Right lobe of liver (tissue), 6 donors: ENCODE results near the gene HDAC1. TPM values are rescaled to one million over a fixed set of nuclear protein-coding genes. Genes with fewer than 3 reads are reported as not detected.

Source experiments
- ATAC-seq, 4 donors: fragments of 200-7000 bp; cut with Tn5 transposase; one replicate each; pipeline ENCODE4 v1.9.1; 2020; ENCODE audit warnings: mild to moderate bottlenecking in 4 of 4, moderate library complexity in 4 of 4
- DNase-seq, 3 donors: peaks; one replicate each; pipeline ENCODE4 v3.0.0-alpha.2; 2020
- H3K27ac ChIP-seq, 3 donors: fragments of 200-600 bp; one replicate each; pipeline ENCODE4 v1.8.0; 2022
- H3K27me3 ChIP-seq, 2 donors: fragments of 200-600 bp; one replicate each; pipeline ENCODE4 v1.8.0; 2022
- H3K36me3 ChIP-seq, 4 donors: fragments of 200-600 bp; sonication (generic) in 1 of 4; one replicate each; pipeline versions ENCODE4 v1.5.1 to v1.8.0; 2017 to 2022; ENCODE audit warnings: control low read depth in 1 of 4
- H3K4me1 ChIP-seq, 4 donors: fragments of 200-600 bp; sonication (generic) in 1 of 4; one replicate each; pipeline versions ENCODE4 v1.5.1 to v1.8.0; 2017 to 2022; ENCODE audit warnings: control low read depth in 1 of 4
- H3K4me3 ChIP-seq, 3 donors: fragments of 200-600 bp; one replicate each; pipeline ENCODE4 v1.8.0; 2022
- H3K9me3 ChIP-seq, 4 donors: fragments of 200-600 bp; sonication (generic) in 1 of 4; one replicate each; pipeline versions ENCODE4 v1.5.1 to v1.8.0; 2017 to 2022; ENCODE audit warnings: control low read depth in 1 of 4
- CTCF ChIP-seq, 4 donors: fragments of 200-600 bp in 3 of 4; fragments of 450-650 bp in 1 of 4; IDR thresholded peaks; one replicate each; pipeline versions ENCODE4 v1.5.1 to v1.8.0; 2016 to 2022; ENCODE audit warnings: antibody characterized with exemption in 4 of 4, mild to moderate bottlenecking in 2 of 4
- POLR2A ChIP-seq: fragments of 450-650 bp; IDR thresholded peaks from one replicate; pipeline ENCODE4 v1.6.1; 2017; ENCODE audit warnings: antibody characterized with exemption, mild to moderate bottlenecking
- WGBS: methylation state at CpG from one replicate; pipeline ENCODE4 v1.1.6; 2018; ENCODE audit warnings: low coverage, low lambda C conversion rate; ENCODE audit not compliant: insufficient coverage; ENCODE audit errors: missing lambda C conversion rate; 5-methylcytosine and 5-hydroxymethylcytosine counted together
- intact Hi-C, 2 donors: fragments of 100-400 bp; cut with DNase I; formaldehyde crosslinking; loops; one replicate each; pipeline versions ENCODE4 v1.11.2 to v1.14.1; 2022
- small RNA-seq, 2 experiments: library from RNA; depleted of rRNA; stranded (forward); fragments of <200 nt; gene quantifications; one replicate each; pipeline ENCODE3, GENCODE V24; 2016
- total RNA-seq, 6 experiments: library from RNA; depleted of rRNA in 2 of 6; stranded (reverse); fragments of >200 nt in 2 of 6; fragmentation: NEBNext Ultra II Directional in 3 of 6; extraction: Animal tissue kit (Norgen Biotek cat#: 25700) in 3 of 6; gene quantifications; one replicate each; pipeline versions ENCODE4 v1.1.0 to v1.2.4, GENCODE V29; 2016 to 2023
- donor health status: DM: no; HTN: yes; CAD: no.
- donor health status: DM: no; HTN: no; CAD: no.
- donor health status: DM: no; HTN: no; CAD: no.
- donor health status: DM: no; HTN: yes; CAD: no.
- donor health status: DM: no; HTN: yes; CAD: no.

Gene HDAC1
- total RNA-seq, 6 experiments from 2014 or later, result 24.0 to 40.6 (median 32.4) TPM

DNA sequence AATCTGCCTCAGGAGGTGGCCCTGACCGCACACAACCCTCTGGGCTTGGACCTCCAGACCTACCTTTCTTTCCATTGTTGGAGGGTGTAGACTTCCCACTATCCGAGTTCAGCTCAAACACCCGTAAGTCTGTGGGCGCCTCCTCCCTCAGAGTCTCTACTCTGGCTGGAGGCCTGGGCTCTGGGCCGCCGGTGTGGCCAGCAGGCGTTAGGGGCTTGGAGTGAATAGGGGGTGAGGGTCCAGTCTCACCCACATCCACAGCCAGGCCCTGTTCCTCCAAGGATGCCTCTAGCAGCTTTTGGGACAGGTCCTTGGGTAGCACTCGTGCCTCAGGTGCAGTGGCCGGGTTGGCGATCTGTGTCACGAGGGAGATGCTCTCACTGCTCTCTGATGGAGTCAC, 84.3 kb downstream of the HDAC1 start:
- WGBS, result 80% methylated on average over 2 of the region's 11 CpGs
- Histone ChIP-seq H3K9me3 (no peaks in the 10 kb centered on the region), H3K4me3 (no peak overlapping the region), H3K27ac (no peak overlapping the region), H3K36me3 (peaks cover 14 to 98% (median 49%) of the 10 kb centered on the region in 4 donors), H3K27me3 (no peaks in the 10 kb centered on the region), H3K4me1 (no peaks in the 10 kb centered on the region)
- ATAC-seq (peak in 1 of 4 donors; percentile 14), DNase-seq (no peak)
- intact Hi-C loops, result no loop called here
- TF ChIP-seq POLR2A, result no peak
- TF ChIP-seq CTCF (IDR thresholded peaks at IDR 0.05), result no peak

- ATAC-seq, result no peak
- intact Hi-C loops, result no loop called here
- WGBS, result 94% methylated on average over 7 of the region's 12 CpGs
- H3K4me3 ChIP-seq, result no peak overlapping the region
- TF ChIP-seq CTCF (IDR thresholded peaks at IDR 0.05), result no peak
- H3K9me3 ChIP-seq, result no peaks in the 10 kb centered on the region
- peaks cover 18 to 100% (median 58%) of the 10 kb centered on the region in 4 donors for H3K36me3 ChIP-seq
- H3K27ac ChIP-seq, result no peak overlapping the region
- no peaks in the 10 kb centered on the region for H3K4me1 ChIP-seq
- no peak for DNase-seq
- H3K27me3 ChIP-seq, result no peaks in the 10 kb centered on the region
These were observed 85.8 kb downstream of the HDAC1 start for GRCh38 chr1:32377541-32378220.

DNA sequence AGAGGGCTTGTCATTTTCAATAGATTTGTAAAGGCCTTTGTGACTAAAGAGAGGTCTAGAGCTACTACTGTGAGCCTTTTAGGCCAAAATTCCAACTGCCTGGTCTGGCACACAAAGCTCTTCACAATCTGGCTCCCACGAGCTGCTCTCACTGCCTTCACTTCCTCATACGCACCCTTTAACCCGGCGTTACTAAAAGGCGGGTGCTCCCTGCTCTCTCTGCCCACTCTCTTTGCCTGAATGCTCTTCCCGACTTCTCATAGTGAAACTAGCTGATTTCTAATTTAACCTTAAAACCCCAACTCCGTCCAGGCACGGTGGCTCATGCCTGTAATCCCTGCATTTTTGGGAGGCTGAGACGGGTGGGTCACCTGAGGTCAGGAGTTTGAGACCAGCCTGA, 88.2 kb downstream of the HDAC1 start:
- H3K27ac ChIP-seq, result no peak overlapping the region
- peak in 1 of 4 donors; percentile 49 for ATAC-seq
- no peaks in the 10 kb centered on the region for H3K27me3 ChIP-seq
- no peak overlapping the region for H3K4me3 ChIP-seq
- no peak for DNase-seq
- no peaks in the 10 kb centered on the region for H3K4me1 ChIP-seq
- TF ChIP-seq POLR2A (no peak), CTCF (IDR thresholded peaks at IDR 0.05) (no peak)
- WGBS, result 92% methylated on average over 5 of the region's 9 CpGs
- peaks cover 22 to 100% (median 64%) of the 10 kb centered on the region in 4 donors for H3K36me3 ChIP-seq
- H3K9me3 ChIP-seq, result no peaks in the 10 kb centered on the region
- intact Hi-C loops, result no loop called here

Small RNA genes lying within 50 kb of the gene (small RNA-seq; reads per million reads assigned to genes)
- gene RF00017, result 0 reads per million in 2 experiments
- gene RF00019, result 0 reads per million in 2 experiments

Other genes starting within 250 kb of the HDAC1 start
- gene TMEM39B, start 219.1 kb upstream of the HDAC1 start, total RNA-seq, result 10 to 100 TPM in 1 of 6 experiments, 1 to 10 TPM in 5; 4.0 to 10.3 (median 6.3) TPM
- 10 to 100 TPM; 23.4 to 44.6 (median 34.0) TPM for gene KPNA6, start 184.0 kb upstream of the HDAC1 start, total RNA-seq
- gene TXLNA, start 112.4 kb upstream of the HDAC1 start, total RNA-seq, result 10 to 100 TPM; 26.0 to 39.6 (median 33.5) TPM
- gene CCDC28B, start 91.5 kb upstream of the HDAC1 start, total RNA-seq, result 1 to 10 TPM in 2 of 6 experiments, under 1 TPM in 4; 0.56 to 1.3 (median 0.68) TPM
- gene IQCC, start 86.4 kb upstream of the HDAC1 start, total RNA-seq, result under 1 TPM; 0.27 to 0.87 (median 0.41) TPM
- gene DCDC2B, start 83.0 kb upstream of the HDAC1 start, total RNA-seq, result not detected
- gene TMEM234, start 69.7 kb upstream of the HDAC1 start, total RNA-seq, result 1 to 10 TPM; 3.4 to 7.2 (median 5.9) TPM
- gene EIF3I, start 69.7 kb upstream of the HDAC1 start, total RNA-seq, result 100 to 1,000 TPM in 2 of 6 experiments, 10 to 100 TPM in 4; 67.5 to 130 (median 71.9) TPM
- gene FAM167B, start 44.9 kb upstream of the HDAC1 start, total RNA-seq, result 1 to 10 TPM; 1.3 to 9.4 (median 5.2) TPM
- 1 to 10 TPM in 4 of 6 experiments, under 1 TPM in 2; 0.73 to 1.7 (median 1.1) TPM for gene LCK, start 40.8 kb upstream of the HDAC1 start, total RNA-seq
- 10 to 100 TPM in 5 of 6 experiments, 1 to 10 TPM in 1; 10.0 to 24.4 (median 14.2) TPM for gene MARCKSL1, start 44.1 kb downstream of the HDAC1 start, total RNA-seq
- 1 to 10 TPM; 1.3 to 7.8 (median 5.3) TPM for gene FAM229A, start 70.4 kb downstream of the HDAC1 start, total RNA-seq
- 1 to 10 TPM in 2 of 6 experiments, under 1 TPM in 4; 0.49 to 1.6 (median 0.85) TPM for gene TSSK3, start 70.5 kb downstream of the HDAC1 start, total RNA-seq
- gene BSDC1, start 102.4 kb downstream of the HDAC1 start, total RNA-seq, result 10 to 100 TPM; 44.5 to 73.1 (median 62.1) TPM
- gene ZBTB8B, start 173.0 kb downstream of the HDAC1 start, total RNA-seq, result not detected
- 1 to 10 TPM; 1.6 to 3.4 (median 2.3) TPM for gene ZBTB8A, start 247.3 kb downstream of the HDAC1 start, total RNA-seq